Retinal pigment epithelial cell (primary cell): ENCODE results near the gene GRIP1.

ENCODE experiments used
- DNase-seq: peaks from one replicate; pipeline ENCODE4 v3.0.0-alpha.2; 2010; ENCODE audit warnings: low read depth
- H3K4me3 ChIP-seq: 2 replicates; pipeline ENCODE4 v1.5.1; 2011; ENCODE audit warnings: mild to moderate bottlenecking, low read length, control low read depth, moderate library complexity
- TF ChIP-seq, protein P1 (sequence below): conservative IDR thresholded peaks from 2 replicates; pipeline ENCODE4 v1.5.1; 2011; ENCODE audit warnings: low read depth, low read length, control low read depth, inconsistent platforms

GRIP1 gene

DNA sequence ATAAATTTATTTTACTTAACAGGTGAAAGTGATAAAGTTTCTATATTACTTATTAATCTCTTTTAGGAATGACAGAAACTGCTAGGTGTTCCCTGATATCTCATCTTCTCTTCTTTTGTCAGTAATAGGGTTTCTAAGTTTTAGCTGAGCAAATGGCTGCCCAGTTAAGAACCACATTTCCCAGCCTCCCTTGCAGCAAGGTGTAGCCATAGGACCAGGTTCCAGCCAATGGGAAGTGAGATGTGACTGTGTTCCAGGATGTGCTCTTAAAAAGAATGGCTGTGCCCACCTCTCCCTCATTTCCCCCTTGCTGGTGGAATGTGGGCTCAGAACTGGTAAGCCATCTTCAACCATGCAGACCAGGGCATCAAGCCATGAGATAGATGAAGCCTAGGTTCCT, 210.9 kb downstream of the GRIP1 start:
- TF ChIP-seq, protein P1, sequence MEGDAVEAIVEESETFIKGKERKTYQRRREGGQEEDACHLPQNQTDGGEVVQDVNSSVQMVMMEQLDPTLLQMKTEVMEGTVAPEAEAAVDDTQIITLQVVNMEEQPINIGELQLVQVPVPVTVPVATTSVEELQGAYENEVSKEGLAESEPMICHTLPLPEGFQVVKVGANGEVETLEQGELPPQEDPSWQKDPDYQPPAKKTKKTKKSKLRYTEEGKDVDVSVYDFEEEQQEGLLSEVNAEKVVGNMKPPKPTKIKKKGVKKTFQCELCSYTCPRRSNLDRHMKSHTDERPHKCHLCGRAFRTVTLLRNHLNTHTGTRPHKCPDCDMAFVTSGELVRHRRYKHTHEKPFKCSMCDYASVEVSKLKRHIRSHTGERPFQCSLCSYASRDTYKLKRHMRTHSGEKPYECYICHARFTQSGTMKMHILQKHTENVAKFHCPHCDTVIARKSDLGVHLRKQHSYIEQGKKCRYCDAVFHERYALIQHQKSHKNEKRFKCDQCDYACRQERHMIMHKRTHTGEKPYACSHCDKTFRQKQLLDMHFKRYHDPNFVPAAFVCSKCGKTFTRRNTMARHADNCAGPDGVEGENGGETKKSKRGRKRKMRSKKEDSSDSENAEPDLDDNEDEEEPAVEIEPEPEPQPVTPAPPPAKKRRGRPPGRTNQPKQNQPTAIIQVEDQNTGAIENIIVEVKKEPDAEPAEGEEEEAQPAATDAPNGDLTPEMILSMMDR, result no peak
- H3K4me3 ChIP-seq, result no peak overlapping the region
- no peak for DNase-seq

DNA sequence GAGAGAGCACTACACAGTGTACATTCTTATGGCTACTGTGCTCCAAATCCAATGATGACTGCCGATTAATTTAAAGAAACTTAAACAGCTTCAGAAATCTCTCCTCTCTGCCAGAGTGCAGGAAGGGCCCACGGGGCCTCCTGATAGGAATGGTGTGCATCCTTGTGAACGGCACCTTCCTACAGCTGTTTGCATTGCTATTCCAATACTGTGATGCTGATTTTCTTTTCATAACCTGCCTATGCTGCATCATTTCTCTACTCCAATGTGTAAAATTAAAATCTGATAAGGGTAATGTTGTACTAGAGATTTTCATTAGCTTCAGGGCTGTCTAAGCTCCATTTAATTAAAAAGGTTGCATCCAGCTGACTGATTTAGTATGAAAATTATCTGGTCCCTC, 217.5 kb downstream of the GRIP1 start:
- H3K4me3 ChIP-seq, result no peak overlapping the region
- TF ChIP-seq, protein P1, result no peak
- DNase-seq, result no peak

DNA sequence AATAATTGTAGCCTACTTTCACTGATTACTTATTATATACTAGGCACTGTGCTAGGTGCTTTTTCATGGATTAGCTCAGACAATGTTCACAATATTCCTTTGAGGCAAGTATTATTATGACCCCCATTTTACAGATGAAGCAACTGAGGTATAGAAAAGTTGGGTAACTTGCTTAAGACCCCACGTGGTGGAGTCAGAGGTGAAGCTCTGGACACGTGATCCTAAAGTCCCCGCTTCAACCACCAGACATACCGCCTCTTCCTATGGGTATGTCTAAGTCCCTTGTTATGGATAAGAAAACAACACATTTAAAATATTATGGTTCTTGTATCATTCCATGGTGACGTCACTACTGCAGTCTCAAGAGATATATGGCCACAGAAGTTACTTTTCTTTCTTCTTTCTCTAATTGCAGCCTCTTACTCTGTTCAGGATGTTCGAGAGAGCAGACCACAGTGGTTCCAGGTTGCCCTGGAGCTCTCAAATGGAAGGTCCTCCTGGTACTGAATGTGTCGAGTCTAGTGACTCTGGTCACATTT, 218.9 kb downstream of the GRIP1 start:
- TF ChIP-seq, protein P1, result no peak
- no peak for DNase-seq
- no peak overlapping the region for H3K4me3 ChIP-seq

DNA sequence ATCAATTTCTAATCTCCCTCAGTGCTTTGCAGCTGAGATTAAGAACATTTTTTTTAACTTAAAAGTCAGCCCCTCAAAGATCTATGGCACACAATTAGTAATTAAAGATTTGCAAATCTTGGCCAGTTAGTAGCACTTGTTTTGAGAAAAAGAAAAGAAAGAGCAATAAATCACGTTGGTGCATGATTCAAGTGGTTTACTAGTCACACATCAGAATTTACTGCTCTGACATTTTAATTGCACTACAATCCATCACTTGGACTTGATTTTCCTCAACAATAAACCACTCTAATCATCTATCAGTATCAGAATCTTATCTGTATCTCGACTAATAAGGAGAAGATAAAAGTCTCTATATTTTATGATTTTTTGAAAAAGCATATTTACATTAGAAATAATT, 222.3 kb downstream of the GRIP1 start:
- DNase-seq, result no peak
- no peak overlapping the region for H3K4me3 ChIP-seq
- TF ChIP-seq, protein P1, result no peak

DNA sequence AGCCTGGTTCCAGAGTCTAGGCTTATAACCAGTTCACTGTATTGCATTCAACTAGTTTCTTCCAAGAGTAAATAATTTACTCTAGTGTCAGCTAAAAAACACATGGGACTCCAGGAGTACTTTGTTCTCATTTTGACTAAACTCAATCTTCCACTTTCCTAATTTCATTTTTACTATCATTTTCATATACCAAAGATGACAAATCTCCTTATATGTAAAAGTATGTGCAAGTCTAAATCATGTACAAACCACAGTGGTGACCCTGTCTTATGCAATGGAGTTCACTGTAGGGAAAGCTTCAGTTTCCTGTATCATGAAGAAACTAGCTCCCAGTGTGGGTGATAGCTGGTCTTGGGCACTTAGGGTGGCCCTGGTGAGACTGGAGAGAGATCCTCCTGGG, 225.0 kb downstream of the GRIP1 start:
- TF ChIP-seq, protein P1, result no peak
- H3K4me3 ChIP-seq, result no peak overlapping the region
- DNase-seq, result no peak

DNA sequence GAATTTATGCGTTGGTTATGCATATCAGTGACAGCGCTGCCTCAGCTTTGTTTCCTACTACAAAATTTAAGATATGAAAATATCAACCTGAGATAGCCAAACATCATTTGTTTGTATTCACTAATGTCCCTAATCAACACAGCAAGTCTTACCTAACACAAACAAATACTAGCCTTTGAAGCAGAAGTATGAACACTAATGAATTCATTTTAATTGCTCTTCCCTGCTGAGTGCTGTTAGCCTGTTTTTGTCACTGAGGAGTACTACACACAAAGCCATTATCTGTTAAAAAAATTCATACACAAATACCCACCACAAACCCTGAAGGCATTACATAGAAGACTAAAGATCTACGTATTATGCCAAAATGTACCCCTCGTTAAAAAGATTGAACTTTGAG, 225.8 kb downstream of the GRIP1 start:
- TF ChIP-seq, protein P1, result no peak
- DNase-seq, result no peak
- H3K4me3 ChIP-seq, result no peak overlapping the region

DNA sequence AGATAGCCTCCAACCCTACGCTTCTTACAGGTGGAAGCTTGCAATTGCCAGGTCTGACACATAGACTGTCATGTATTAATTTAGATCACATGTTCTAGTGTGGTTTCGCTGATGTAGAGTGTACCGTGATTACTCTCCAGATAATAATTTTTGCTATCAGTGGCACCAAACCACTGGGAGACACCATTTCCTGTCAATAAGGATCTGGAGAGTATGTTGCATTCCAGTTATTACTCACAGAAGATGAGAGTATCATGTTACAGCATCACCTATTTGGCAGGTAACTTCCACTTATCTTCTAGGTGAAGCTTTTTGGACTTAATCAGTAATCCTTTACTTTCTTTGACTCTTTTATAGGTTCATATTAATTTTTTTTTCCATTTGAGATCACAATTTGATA, 229.3 kb downstream of the GRIP1 start:
- TF ChIP-seq, protein P1, result no peak
- no peak for DNase-seq
- H3K4me3 ChIP-seq, result no peak overlapping the region
